Cerebellar cortex (tissue), 1 donor: ENCODE data around the gene OVOL2.
"Not testable (repeated sequence)": the region's sequence is repeated elsewhere in the genome, so short reads cannot be mapped to it uniquely, and the experiment has no call there.

ENCODE experiments used
- DNase-seq: peaks from one replicate; pipeline ENCODE4 v3.0.0-alpha.2; 2015; ENCODE audit warnings: low spot score

Gene OVOL2

DNA sequence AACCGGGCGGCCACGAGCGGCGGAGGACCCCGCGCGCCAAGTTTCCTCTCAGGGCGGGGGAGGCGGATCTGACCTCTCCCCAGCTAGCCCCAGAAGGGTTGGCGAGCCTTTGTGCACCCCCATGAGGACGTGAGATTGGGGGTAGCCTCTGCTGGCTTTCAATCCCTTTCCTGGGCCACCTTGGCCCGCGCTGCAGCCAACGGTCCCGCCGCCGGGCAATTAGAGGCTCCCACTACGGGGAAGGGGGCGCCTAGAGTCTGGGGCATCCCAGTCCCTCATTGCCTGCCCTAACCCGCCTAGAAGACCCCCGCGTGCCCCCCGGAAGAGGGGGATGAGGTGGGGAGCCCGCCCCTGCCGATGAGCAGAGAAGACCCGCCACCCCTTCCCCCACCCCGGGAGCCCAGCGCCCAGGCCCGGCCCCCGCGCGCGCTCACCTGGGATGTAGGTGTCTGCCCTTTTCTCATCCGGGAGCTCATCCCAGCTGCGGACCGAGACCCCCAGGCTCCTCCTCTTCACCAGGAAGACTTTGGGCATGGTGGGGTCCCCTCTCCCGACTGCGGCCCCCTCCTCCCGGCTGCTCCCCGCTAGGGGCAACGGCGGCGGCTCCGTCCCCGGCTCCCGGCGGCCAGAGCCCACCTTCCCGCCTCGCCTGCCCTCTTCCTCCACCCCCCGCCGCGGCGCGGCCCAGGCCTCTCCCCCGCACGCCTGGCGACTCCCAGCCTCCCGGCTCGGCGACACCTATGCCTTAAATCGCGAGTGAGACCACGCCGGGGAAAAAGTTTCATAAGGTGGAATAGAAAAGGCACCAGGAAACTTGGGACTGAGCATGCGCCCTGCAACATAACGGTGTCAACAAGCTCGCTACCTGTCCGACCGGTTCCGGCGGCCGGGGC, at the start of gene OVOL2:
Gene OVOL2 (minus strand): TSS at position 816 of the 893 bp plus-strand sequence. CDS start 282 bp downstream, at position 534.
- peak; percentile 8 for DNase-seq

DNA sequence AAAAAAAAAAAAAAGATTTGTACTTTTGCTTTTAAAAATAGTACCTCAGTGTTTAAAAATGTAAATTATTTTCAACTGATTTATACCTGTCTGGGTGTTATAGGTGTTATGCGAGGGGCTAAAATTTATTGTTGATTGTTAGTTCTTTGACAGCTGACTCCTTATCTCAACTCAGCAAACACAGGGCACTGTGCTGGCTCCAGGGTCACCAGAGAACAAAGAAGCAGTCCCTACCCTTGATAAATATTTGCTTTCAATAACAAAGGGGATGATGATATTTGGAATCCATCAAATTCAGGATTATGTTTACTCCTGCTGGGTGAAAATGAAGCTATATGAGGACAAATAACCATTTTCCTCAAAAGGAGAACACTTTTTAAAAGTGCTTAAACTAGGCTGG, 45.8 kb upstream of the OVOL2 start:
- no peak for DNase-seq

DNA sequence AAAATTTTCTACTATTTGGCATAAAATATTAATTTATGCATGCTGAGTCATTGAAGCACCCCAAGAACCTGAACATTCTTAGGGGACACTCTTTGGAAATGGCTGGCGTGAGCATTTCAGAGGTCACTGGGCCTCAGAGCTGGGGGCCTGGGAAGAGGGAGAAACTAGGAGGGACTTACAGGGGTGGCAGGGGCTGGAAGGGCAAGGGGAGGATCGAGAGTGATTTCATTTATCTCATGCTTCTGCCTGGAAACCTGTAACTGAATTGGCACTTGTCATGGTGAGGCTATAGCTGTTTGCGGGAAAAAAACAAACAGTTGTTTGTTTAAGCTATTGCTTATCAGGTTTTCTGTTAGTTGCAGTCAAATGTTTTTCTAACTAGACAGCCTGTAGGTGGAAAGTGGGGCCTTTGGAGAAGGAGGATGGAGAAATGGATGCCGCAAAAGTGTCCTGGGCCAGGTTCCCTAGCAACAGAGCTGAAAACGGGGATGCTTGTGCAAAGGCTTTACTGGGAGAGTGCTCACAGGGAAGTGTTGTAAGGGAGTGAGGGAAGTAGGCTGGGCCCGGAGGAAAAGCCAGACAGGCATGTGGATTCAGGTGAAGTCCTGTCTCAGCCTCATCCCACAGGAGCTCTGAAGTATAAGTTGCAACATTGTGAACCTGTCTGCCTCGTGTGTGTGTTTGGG, 43.6 kb upstream of the OVOL2 start:
- DNase-seq, result no peak

DNA sequence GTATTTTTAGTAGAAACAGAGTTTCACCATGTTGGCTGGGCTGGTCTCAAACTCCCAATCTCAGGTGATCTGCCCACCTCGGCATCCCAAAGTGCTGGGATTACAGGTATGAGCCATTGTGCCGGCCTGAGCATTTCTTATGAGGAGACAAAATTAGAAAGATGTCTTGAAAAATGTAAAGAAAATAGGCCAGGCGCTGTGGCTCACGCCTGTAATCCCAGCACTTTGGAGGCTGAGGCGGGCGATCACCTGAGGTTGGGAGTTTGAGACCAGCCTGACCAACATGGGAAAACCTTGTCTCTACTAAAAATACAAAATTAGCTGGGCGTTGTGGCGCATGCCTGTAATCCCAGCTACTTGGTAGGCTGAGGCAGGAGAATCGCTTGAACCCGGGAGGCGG, 42.9 kb upstream of the OVOL2 start:
- DNase-seq, result not testable (repeated sequence)

DNA sequence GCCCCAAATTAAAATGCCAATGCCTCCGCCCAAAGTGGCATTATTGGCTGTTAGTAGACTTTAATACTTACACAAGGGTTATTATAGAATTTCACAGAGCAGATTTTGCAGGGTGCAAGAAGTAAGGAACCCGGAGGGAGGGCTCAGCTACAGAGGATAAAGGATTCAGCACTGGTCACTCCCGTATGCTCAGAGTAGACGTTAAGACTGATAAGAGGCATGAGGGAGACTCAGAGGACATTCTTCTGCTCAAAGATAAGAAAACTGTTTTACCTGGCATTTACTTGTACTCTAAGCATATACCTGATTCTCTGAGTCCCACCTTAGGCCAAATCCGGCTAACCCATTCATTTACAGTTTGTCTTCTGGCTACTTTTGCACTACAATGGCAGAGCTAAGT, 36.5 kb upstream of the OVOL2 start:
- no peak for DNase-seq

DNA sequence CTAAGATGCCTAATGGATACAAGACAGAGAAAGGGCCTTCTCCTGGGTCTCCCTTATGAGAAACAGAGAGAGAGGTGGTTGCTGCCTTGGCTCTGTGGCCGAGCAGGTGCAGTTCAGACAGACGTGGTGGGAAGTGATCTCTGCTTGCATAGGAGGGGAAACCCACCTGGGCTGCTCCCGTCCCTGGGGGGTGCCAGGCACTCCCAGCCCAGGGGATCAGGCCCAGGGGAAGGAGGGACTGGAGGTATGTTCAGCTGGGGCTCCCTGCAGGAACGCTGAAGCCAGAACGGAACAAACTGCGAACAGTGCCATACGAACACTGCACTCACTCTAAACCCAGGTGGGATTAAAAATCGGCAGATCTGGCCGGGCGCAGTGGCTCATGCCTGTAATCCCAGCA, 35.7 kb upstream of the OVOL2 start:
- no peak for DNase-seq

DNA sequence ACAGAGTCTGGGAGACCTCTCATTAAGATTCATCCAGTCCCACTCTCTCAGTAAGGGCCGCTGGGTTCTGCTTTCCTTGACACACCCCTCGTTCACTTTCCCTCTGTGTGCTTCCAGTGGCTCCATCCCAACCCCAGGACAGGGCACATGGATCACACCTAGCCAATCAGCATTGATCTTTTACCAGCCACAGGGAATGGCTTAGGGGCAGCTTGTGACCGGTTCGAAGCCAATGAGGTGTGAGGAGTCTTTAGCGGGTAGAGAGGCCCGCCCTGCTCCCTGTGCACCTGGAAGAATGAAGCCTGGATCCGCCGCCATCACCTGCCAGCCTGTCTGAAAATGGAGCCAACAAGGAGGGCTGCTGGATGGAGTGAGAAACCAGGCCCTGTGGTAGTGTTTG, 35.2 kb upstream of the OVOL2 start:
- no peak for DNase-seq

DNA sequence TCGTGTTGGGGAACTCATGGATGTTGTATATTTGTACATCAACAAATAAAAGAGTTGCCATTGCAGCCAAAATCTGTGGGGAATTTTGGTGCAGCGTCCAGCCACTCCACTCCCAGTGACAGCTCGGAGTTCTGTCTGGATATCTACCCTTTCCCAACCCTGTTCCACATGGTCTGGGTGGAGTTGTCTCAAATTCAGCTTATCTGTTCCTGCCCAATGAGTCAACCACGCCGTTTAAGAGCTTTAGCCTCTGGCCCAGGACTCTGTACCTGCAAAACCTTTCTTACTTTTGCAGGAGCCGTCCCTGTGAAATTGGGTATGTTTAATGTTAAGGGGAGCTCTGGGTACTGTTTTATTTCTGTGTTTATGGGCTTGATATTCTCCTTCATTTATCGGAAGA, 33.9 kb upstream of the OVOL2 start:
- DNase-seq, result no peak

DNA sequence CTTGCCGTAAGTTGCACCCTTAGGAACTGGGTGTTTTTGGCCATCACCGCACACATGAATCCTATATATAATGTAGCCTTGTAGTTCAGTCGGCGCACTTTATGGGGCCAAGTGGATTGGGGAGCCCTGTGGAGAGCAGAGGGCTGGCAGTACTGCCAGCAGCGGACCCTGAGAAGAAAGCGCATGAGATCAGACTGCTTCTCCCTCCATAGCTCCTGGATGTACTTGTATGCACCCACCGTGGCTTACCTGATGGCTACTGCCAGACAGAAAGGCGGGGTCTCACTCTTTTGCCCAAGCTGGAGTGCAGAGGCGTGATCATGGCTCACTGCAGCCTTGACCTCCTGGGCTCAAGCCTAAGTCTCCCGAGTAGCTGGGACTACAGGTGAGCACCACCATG, 32.8 kb upstream of the OVOL2 start:
- no peak for DNase-seq

DNA sequence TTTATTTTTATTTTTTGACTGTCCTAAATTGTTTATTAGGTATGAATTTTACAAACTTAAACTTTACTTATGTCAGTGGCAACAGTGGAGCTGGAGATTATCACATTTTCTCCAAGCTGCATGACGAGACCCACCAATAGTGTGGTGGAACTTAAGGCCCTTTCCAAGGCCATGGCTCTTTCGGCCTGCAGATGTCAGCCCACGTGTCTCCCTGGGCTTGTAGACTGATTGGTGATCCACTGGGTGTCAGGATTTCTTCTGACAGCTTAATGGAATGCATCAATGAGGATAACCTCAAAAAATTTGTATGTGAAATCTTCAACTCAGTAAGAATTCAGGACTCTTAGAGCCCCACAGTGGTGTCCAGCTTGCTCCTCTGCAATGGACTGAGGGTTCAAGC, 32.3 kb upstream of the OVOL2 start:
- no peak for DNase-seq

DNA sequence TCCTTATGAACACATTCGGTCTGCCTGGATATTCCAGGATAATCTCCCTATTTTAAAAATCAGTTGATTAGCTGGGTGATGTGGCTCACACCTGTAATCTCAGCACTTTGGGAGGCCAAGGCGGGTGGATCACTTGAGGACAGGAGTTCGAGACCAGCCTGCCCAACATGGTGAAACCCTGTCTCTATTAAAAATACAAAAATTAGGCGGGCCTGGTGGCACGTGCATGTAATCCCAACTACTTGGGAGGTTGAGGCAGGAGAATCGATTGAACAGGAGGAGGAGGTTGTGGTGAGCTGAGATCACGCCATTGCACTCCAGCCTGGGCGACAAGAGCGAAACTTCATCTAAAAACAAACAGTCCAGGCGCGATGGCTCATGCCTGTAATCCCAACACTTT, 31.1 kb upstream of the OVOL2 start:
- DNase-seq, result not testable (repeated sequence)

DNA sequence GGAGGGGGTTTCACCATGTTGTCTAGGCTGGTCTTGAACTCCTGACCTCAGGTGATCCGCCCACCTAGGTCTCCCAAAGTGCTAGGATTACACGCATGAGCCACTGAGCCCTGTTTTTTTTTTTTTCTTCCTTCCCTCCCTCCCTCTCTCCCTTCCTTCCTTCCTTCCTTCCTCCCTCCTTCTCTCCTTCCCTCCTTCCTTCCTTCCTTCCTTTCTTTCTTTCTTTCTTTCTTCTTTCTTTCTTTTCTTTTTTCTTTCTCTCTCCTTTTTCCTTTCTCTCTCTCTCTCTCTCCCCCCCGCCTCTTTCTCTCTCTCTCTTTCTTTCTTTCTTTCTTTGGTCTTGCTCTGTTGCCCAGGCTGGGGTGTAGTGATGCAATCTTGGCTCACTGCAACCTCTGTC, 30.6 kb upstream of the OVOL2 start:
- DNase-seq, result not testable (repeated sequence)

DNA sequence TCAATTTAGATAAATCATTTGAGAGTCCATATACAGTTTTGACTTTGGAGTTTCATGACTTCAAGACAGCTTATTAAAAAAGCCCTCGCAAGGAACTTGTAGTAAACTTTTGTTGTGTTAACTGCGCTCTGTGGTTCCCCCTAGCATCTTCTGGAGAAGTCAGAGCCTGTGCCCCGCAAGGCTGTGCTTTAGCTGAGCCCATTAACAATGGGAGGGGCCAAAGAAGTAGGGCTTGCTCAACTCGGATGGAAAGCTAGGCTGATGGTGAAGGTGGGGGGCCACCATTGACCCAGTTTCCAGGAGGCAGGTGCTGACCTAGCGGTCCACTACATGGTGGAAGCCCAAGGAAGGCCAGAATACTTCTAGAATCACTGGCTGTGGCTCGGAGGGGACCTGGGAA, 29.3 kb upstream of the OVOL2 start:
- no peak for DNase-seq

DNA sequence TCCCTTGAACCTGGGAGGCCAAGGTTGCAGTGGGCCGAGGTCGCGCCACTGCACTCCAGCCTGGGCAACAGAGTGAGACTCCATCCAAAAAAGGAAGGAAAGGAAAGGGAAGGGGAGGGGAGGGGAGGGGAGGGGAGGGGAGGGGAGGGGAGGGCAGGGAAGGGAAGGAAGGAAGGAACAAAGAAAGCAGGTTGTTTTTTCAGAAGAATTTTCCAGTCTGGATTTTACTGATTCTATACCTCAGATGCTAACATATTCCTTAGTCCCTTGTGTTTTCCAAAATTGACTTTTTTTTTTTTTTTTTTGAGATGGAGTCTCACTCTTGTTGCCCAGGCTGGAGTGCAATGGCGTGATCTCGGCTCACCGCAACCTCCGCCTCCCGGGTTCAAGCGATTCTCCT, 23.1 kb upstream of the OVOL2 start:
- not testable (repeated sequence) for DNase-seq

DNA sequence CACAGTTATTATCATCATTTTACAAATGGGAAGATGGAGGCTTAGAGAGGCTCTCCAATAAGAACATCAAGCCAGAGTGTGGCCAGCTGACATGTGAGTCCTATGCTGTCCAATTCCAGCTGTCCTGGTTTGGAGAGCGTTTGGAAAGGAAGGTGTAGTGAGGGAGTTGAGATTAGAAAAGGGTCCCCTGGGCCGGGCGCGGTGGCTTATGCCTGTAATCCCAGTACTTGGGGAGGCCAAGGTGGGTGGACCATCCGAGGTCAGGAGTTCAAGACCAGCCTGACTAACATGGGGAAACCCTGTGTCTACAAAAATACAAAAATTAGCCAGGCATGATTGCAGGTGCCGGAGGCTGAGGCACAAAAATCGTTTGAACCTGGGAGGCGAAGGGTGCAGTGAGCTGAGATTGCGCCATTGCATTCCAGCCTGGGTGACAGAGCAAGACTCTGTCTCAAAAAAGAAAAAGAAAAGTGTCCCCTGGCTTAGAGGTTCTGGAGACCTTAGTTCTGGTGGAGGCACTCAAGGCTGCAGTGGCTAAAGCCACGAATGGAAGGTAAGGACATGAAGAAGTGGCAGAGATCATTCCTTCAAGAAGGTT, 22.1 kb upstream of the OVOL2 start:
- DNase-seq, result no peak

DNA sequence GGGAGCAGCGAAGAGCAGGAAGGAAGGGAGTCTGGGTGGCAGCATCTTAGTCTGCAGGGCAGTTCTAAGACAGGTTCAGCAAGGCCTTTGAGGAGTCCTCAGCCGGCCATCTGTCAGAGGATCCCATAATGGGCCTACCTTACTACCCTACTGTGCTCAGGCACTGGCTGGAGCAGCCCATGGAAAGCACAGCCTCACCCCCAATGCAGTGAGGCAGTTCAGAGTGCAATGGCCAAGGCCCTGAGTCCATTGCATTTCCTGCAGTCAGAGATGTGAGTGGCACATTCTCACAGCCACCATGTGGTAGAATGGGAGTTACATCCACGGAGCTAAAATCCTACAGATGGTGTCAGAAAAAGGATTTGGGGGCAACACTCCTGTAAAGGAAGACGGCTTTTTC, 19.4 kb upstream of the OVOL2 start:
- DNase-seq, result no peak

DNA sequence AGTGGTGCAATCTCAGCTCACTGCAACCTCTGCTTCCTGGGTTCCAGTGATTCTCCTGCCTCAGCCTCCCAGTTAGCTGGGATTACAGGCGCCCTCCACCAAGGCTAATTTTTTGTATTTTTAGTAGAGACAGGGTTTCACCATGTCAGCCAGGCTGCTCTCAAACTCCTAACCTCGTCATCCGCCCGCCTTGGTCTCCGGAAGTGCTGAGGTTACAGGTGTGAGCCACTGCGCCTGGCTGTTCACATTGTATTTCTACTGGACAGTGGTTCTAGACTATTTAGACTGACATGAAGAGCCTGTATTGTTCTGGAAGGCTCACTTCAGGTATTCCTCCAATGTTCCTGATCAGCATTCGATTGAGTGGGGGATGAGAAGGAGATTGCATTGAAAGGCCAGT, 14.8 kb upstream of the OVOL2 start:
- DNase-seq, result no peak

DNA sequence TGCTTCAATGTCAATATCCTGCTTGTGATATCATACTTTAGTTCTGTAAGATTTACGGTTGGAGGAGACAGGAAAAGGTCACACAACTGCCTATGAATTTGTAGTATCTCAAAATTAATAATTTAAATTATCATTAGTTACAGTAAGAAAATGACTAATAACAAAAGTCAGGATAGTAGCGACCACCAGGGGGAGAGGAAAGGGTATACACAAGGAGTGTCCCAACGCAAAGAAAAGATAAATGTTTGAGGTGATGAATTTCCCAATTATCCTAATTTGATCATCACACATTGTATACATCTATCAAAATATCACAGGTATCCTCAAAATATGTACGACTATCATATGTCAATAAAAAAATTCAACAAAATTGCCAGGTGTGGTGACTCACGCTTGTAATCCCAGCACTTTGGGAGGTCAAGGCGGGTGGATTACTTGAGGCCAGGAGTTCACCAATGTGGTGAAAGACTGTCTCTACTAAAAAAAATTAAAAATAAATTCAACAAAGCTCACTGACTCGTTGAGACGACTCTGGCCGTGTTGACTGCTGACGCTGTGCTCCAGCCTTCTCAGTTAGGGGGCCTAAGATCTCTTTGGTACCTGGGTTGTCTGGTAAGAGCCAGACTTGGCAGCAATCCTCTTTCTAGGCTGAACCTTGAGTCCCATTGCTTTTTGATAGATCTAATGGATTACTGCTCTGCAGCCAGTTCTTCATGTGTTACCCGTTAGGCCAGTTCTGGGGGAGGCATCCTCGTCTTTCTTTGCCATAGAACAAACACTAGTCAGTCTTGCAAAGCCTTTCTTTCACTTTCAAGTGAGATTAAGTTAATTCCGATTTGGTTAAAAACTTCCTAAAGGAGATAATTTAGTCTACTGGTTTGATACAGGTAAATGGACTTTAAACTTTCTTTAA, 9.0 kb upstream of the OVOL2 start:
- no peak for DNase-seq

DNA sequence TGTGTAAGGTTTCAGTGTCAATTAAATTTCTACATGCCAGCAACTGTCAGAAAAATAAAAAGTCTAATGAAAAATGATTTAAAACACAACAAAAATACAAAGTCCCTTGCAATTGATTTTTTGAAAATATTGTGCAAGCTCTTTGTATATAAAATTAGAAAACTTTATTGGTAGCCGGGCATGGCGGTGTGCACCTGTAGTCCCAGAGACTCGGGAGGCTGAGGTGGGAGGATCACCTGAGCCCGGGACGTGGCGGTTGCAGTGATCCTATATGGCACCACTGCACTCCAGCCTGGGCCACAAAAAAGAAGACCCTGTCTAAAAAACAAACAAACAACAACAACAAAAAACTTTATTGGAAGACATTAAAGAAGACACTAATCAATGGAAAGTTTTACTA, 6.0 kb upstream of the OVOL2 start:
- DNase-seq, result no peak

DNA sequence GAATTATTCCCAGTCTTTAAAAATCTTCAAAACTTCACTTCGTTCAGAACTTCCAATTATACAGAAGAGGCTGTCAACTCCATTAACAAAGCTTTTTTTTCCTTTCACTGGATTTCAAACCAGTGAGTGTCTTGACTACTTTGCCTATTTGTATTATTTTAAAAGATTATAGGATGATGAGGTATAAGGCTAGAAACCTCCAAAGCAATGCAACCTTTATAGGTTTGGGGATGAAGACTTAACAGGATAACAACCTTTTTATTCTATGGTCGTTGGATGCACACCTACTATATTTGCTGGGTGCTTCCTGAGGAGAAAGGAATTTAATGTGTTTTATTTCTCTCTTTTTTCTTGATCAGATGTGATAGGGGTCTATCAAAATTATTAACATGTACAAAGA, 1.9 kb upstream of the OVOL2 start:
- no peak for DNase-seq

DNA sequence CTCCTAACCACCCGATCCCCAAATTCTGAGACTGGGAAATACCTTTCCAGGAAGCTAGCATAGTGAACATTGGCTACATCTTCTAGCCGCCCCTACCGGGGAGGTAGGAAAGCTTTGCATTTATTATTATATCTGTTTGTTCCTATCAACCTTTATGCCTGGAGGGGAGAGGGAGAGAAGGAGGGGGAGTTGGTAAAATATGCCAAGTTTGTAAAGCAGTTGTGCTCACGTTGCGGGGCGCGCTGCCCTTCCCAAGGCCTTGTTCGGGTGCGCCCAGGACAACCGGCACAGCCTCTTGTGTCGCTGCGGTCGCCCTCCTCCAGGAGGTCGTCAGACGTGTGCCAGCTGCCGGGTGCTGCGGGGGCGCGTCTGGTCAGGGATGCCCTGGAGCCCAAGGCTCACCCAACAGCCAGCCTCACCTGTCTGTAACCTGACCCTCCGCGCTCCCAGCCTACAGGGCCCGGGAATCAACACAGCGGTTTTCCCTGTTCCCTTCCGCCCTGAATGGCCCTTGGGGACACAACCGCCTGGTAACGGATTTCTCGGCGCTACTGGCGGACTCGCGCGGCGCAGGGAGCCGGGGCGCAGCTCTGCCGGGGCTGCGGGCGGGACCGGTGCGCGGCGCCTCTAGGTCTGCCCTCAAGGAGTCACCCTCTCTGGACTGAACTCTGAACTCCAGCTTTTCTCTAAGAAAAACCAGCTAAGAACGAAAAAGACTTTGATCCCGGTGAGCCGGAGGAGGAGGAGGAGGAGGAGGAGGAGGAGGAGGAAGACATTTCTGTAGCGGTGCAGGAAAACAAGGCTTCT, 1.1 kb upstream of the OVOL2 start:
- no peak for DNase-seq
